ENCODE results near the gene ANXA2R. TPM values are rescaled to one million over a fixed set of nuclear protein-coding genes. Genes with fewer than 3 reads are reported as not detected.
"Not testable (repeated sequence)": the region's sequence is repeated elsewhere in the genome, so short reads cannot be mapped to it uniquely, and the experiment has no call there.

The ANXA2R gene
- total and polyA plus RNA-seq, 4 donors, result 0.49 to 2.0 (median 0.71) TPM

GRCh38 chr5:43061352-43062075, 21.4 kb upstream of the ANXA2R start:
- 89% methylated on average over 5 of the region's 5 CpGs for WGBS
- Histone ChIP-seq H3K9ac (ENCODE audit: low read depth in 1 of 2, low read length in 2 of 2) (no peak overlapping the region), H3K27ac (ENCODE audit: low read depth in 1 of 2, low read length in 2 of 2) (no peak overlapping the region), H3K27me3 (ENCODE audit: control insufficient read depth in 4 of 4, insufficient read depth in 4 of 4, low read length in 3 of 4) (no peaks in the 10 kb centered on the region), H3K36me3 (ENCODE audit: control insufficient read depth in 4 of 4, insufficient read depth in 3 of 4, low read depth in 1 of 4, low read length in 3 of 4) (no peaks in the 10 kb centered on the region), H3K4me1 (ENCODE audit: control insufficient read depth in 4 of 4, insufficient read depth in 4 of 4, low read length in 3 of 4) (peaks cover 0 to 8% (median 2%) of the 10 kb centered on the region in 4 donors), H3K4me3 (ENCODE audit: low read depth in 1 of 3, low read length in 3 of 3) (no peak overlapping the region), H3K9me3 (ENCODE audit: control insufficient read depth in 4 of 4, low read length in 3 of 4) (no peaks in the 10 kb centered on the region)
- no peak for DNase-seq (ENCODE audit: low spot score)
- TF ChIP-seq HNF4G (IDR thresholded peaks at IDR 0.05), result no peak
- TF ChIP-seq, protein P1, sequence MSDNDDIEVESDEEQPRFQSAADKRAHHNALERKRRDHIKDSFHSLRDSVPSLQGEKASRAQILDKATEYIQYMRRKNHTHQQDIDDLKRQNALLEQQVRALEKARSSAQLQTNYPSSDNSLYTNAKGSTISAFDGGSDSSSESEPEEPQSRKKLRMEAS (IDR thresholded peaks at IDR 0.05), result no peak
- no peak for TF ChIP-seq CTCF (IDR thresholded peaks at IDR 0.05; ENCODE audit: low read depth, low read length, missing input control)
- TF ChIP-seq JUND (IDR thresholded peaks at IDR 0.05), result no peak
- TF ChIP-seq, protein P2, sequence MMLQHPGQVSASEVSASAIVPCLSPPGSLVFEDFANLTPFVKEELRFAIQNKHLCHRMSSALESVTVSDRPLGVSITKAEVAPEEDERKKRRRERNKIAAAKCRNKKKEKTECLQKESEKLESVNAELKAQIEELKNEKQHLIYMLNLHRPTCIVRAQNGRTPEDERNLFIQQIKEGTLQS (IDR thresholded peaks at IDR 0.05), result no peak
- TF ChIP-seq YY1 (IDR thresholded peaks at IDR 0.05), result no peak
- TF ChIP-seq TAF1 (conservative IDR thresholded peaks at IDR 0.05), result no peak
- TF ChIP-seq EGR1 (IDR thresholded peaks at IDR 0.05; ENCODE audit: low read depth in 2 of 2), result no peak
- TF ChIP-seq, protein P3, sequence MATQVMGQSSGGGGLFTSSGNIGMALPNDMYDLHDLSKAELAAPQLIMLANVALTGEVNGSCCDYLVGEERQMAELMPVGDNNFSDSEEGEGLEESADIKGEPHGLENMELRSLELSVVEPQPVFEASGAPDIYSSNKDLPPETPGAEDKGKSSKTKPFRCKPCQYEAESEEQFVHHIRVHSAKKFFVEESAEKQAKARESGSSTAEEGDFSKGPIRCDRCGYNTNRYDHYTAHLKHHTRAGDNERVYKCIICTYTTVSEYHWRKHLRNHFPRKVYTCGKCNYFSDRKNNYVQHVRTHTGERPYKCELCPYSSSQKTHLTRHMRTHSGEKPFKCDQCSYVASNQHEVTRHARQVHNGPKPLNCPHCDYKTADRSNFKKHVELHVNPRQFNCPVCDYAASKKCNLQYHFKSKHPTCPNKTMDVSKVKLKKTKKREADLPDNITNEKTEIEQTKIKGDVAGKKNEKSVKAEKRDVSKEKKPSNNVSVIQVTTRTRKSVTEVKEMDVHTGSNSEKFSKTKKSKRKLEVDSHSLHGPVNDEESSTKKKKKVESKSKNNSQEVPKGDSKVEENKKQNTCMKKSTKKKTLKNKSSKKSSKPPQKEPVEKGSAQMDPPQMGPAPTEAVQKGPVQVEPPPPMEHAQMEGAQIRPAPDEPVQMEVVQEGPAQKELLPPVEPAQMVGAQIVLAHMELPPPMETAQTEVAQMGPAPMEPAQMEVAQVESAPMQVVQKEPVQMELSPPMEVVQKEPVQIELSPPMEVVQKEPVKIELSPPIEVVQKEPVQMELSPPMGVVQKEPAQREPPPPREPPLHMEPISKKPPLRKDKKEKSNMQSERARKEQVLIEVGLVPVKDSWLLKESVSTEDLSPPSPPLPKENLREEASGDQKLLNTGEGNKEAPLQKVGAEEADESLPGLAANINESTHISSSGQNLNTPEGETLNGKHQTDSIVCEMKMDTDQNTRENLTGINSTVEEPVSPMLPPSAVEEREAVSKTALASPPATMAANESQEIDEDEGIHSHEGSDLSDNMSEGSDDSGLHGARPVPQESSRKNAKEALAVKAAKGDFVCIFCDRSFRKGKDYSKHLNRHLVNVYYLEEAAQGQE (IDR thresholded peaks at IDR 0.05), result no peak
- TF ChIP-seq ZBTB33 (IDR thresholded peaks at IDR 0.05), result no peak
- TF ChIP-seq FOXA2 (IDR thresholded peaks at IDR 0.05), result no peak
- no peak for TF ChIP-seq RAD21 (IDR thresholded peaks at IDR 0.05)
- no peak for TF ChIP-seq FOXA1 (IDR thresholded peaks at IDR 0.05)
- no peak for TF ChIP-seq NR2F2 (IDR thresholded peaks at IDR 0.05)
- no peak for TF ChIP-seq HNF4A (conservative IDR thresholded peaks at IDR 0.05)

DNA sequence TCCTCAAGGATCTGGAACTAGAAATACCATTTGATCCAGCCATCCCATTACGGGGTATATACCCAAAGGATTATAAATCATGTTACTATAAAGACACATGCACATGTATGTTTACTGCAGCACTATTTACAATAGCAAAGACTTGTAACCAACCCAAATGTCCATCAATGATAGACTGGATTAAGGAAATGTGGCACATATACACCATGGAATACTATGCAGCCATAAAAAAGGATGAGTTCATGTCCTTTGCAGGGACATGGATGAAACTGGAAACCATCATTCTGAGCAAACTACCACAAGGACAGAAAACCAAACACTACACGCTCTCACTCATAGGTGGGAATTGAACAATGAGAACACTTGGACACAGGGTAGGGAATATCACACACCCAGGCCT, 19.9 kb upstream of the ANXA2R start:
- H3K27ac ChIP-seq (ENCODE audit: low read depth in 1 of 2, low read length in 2 of 2); H3K36me3 ChIP-seq (ENCODE audit: control insufficient read depth in 4 of 4, insufficient read depth in 3 of 4, low read depth in 1 of 4, low read length in 3 of 4); H3K4me3 ChIP-seq (ENCODE audit: low read depth in 1 of 3, low read length in 3 of 3); DNase-seq (ENCODE audit: low spot score); H3K4me1 ChIP-seq (ENCODE audit: control insufficient read depth in 4 of 4, insufficient read depth in 4 of 4, low read length in 3 of 4); H3K27me3 ChIP-seq (ENCODE audit: control insufficient read depth in 4 of 4, insufficient read depth in 4 of 4, low read length in 3 of 4); H3K9me3 ChIP-seq (ENCODE audit: control insufficient read depth in 4 of 4, low read length in 3 of 4); H3K9ac ChIP-seq (ENCODE audit: low read depth in 1 of 2, low read length in 2 of 2): not testable (repeated sequence)
- 95% methylated on average over 2 of the region's 2 CpGs for WGBS

DNA sequence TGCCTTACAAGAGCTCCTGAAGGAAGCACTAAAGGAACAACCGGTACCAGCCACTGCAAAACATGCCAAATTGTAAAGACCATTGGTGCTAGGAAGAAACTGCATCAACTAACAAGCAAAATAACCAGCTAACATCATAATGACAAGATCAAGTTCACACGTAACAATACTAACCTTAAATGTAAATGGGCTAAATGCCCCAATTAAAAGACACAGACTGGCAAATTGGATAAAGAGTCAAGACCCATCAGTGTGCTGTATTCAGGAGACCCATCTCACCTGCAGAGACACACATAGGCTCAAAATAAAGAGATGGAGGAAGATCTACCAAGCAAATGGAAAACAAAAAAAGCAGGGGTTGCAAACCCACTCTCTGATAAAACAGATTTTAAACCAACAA, 15.0 kb upstream of the ANXA2R start:
- H3K4me3 ChIP-seq (ENCODE audit: low read depth in 1 of 3, low read length in 3 of 3); H3K9me3 ChIP-seq (ENCODE audit: control insufficient read depth in 4 of 4, low read length in 3 of 4); H3K36me3 ChIP-seq (ENCODE audit: control insufficient read depth in 4 of 4, insufficient read depth in 3 of 4, low read depth in 1 of 4, low read length in 3 of 4); H3K27me3 ChIP-seq (ENCODE audit: control insufficient read depth in 4 of 4, insufficient read depth in 4 of 4, low read length in 3 of 4); H3K27ac ChIP-seq (ENCODE audit: low read depth in 1 of 2, low read length in 2 of 2); H3K9ac ChIP-seq (ENCODE audit: low read depth in 1 of 2, low read length in 2 of 2); DNase-seq (ENCODE audit: low spot score); H3K4me1 ChIP-seq (ENCODE audit: control insufficient read depth in 4 of 4, insufficient read depth in 4 of 4, low read length in 3 of 4): not testable (repeated sequence)
- WGBS, result 97% methylated on average over 2 of the region's 2 CpGs

Data from liver (tissue), 9 donors.